HCT116 (cell line): ENCODE data around the gene SNRPA. TPM values are rescaled to one million over a fixed set of nuclear protein-coding genes. Genes with fewer than 3 reads are reported as not detected.

Experiments
- ATAC-seq: fragments of 200-7000 bp; cut with Tn5 transposase; 2 replicates; pipeline ENCODE4 v1.9.1; 2020; ENCODE audit warnings: mild to moderate bottlenecking, moderate library complexity
- BruUV-seq: library from RNA; stranded (reverse); fragments of 400-500 nt; replicated peaks from 2 replicates; lab custom pipeline; 2021; lab: Mats Ljungman, UMichigan
- CTCF ChIA-PET: fragments of 300-600 bp; sonication (Branson Sonifier 250); formaldehyde crosslinking; loops from one replicate; lab custom pipeline; 2021; ENCODE audit warnings: antibody characterized with exemption; lab: Charles Lee
- POLR2A ChIA-PET: fragments of 300-600, 350-600 bp; sonication (Branson Sonifier 250); formaldehyde crosslinking; loops from one replicate; lab custom pipeline; 2021; ENCODE audit warnings: antibody characterized with exemption; lab: Charles Lee
- RAD21 ChIA-PET, 2 experiments: fragments of 300-600 bp; sonication (Branson Sonifier 250); formaldehyde crosslinking; loops; one replicate each; lab custom pipeline; 2023; ENCODE audit warnings: low total read pairs in 2 of 2; ENCODE audit not compliant: uncharacterized antibody in 2 of 2, unreplicated experiment in 2 of 2, low non-redundant PET in 1 of 2; lab: Charles Lee
- DNase-seq: peaks from one replicate; pipeline ENCODE4 v3.0.0-alpha.2; 2010; ENCODE audit warnings: low read depth, low spot score
- H2AFZ ChIP-seq: fragments of 200-600 bp; shearing (Covaris generic), sonication (generic); 2 replicates; pipeline ENCODE4 v1.6.1; 2017; ENCODE audit warnings: low read depth, mixed run types, mixed read lengths, antibody characterized with exemption, low read length; ENCODE audit not compliant: poor library complexity, severe bottlenecking
- H3K27ac ChIP-seq: 2 replicates; pipeline ENCODE4 v1.5.1; 2012; ENCODE audit warnings: low read depth, low read length
- H3K27me3 ChIP-seq: fragments of 200-600 bp; sonication (generic); 2 replicates; pipeline ENCODE4 v1.6.1; 2016; ENCODE audit warnings: mixed run types, low read length, mixed read lengths; ENCODE audit not compliant: insufficient read depth
- H3K36me3 ChIP-seq, 2 experiments: fragments of 200-500 bp in 1 of 2; fragments of 200-600 bp in 1 of 2; sonication (Bioruptor generic) in 1 of 2; sonication (generic) in 1 of 2; 2 replicates each; pipeline versions ENCODE4 v1.5.1 to v1.6.1; 2014 to 2016; ENCODE audit warnings: low read length in 2 of 2, inconsistent platforms in 1 of 2, mixed read lengths in 1 of 2, mixed run types in 1 of 2; ENCODE audit not compliant: insufficient read depth in 2 of 2, control insufficient read depth in 1 of 2
- H3K4me1 ChIP-seq, 2 experiments: fragments of 200-600 bp in 1 of 2; sonication (generic) in 1 of 2; 2 replicates each; pipeline versions ENCODE4 v1.5.1 to v1.6.1; 2012 to 2017; ENCODE audit warnings: low read length in 2 of 2, inconsistent platforms in 1 of 2, mild to moderate bottlenecking in 1 of 2, mixed read lengths in 1 of 2, mixed run types in 1 of 2, moderate library complexity in 1 of 2; ENCODE audit not compliant: insufficient read depth in 2 of 2, control insufficient read depth in 1 of 2
- H3K4me2 ChIP-seq: fragments of 200-600 bp; sonication (generic); 2 replicates; pipeline ENCODE4 v1.6.1; 2017; ENCODE audit warnings: mixed run types, low read length, mixed read lengths
- H3K4me3 ChIP-seq, 2 experiments: fragments of 200-600 bp in 1 of 2; sonication (generic) in 1 of 2; replicated peaks in 1 of 2; 2 replicates each; pipeline ENCODE4 v1.5.1; 2011 to 2016; ENCODE audit warnings: low read length in 2 of 2, control low read depth in 1 of 2, low read depth in 1 of 2, mild to moderate bottlenecking in 1 of 2, mixed read lengths in 1 of 2, mixed run types in 1 of 2
- H3K79me2 ChIP-seq: fragments of 200-600 bp; sonication (generic); 2 replicates; pipeline ENCODE4 v1.6.1; 2017; ENCODE audit warnings: mild to moderate bottlenecking, mixed run types, low read length, moderate library complexity, mixed read lengths; ENCODE audit not compliant: insufficient read depth
- H3K9ac ChIP-seq: fragments of 200-600 bp; sonication (generic); 2 replicates; pipeline ENCODE4 v1.6.1; 2016; ENCODE audit warnings: low read length, mixed read lengths
- H3K9me2 ChIP-seq: fragments of 200-600 bp; sonication (generic), shearing (Covaris generic); 2 replicates; pipeline ENCODE4 v1.6.1; 2017; ENCODE audit warnings: mixed run types, mild to moderate bottlenecking, moderate library complexity; ENCODE audit not compliant: insufficient read depth
- H3K9me3 ChIP-seq, 2 experiments: fragments of 200-500 bp in 1 of 2; fragments of 200-600 bp in 1 of 2; sonication (Bioruptor generic) in 1 of 2; sonication (generic) in 1 of 2; 2 replicates each; pipeline ENCODE4 v1.6.1; 2014 to 2017; ENCODE audit warnings: low read length in 2 of 2, mixed read lengths in 2 of 2, inconsistent platforms in 1 of 2, low read depth in 1 of 2, mild to moderate bottlenecking in 1 of 2, mixed run types in 1 of 2, moderate library complexity in 1 of 2; ENCODE audit not compliant: control insufficient read depth in 1 of 2, insufficient read depth in 1 of 2
- H4K20me1 ChIP-seq: fragments of 200-600 bp; sonication (generic), shearing (Covaris generic); 2 replicates; pipeline ENCODE4 v1.6.1; 2017; ENCODE audit warnings: mixed run types, mild to moderate bottlenecking, moderate library complexity; ENCODE audit not compliant: insufficient read depth
- CBX3 ChIP-seq: IDR thresholded peaks from 2 replicates; pipeline ENCODE4 v1.6.1; 2012; ENCODE audit warnings: low read depth
- CEBPB ChIP-seq: IDR thresholded peaks from 2 replicates; pipeline ENCODE4 v1.6.1; 2012; ENCODE audit warnings: low read depth
- CTCF ChIP-seq, 3 experiments: fragments of 200-600 bp in 1 of 3; sonication (generic) in 1 of 3; IDR thresholded peaks in 2 of 3; conservative IDR thresholded peaks in 1 of 3; 2 replicates each; pipeline ENCODE4 v1.5.1; 2012 to 2017; ENCODE audit warnings: low read depth in 2 of 3, low read length in 2 of 3, antibody characterized with exemption in 1 of 3, borderline replicate concordance in 1 of 3, control low read depth in 1 of 3, mild to moderate bottlenecking in 1 of 3, mixed read lengths in 1 of 3, mixed run types in 1 of 3, moderate library complexity in 1 of 3; ENCODE audit not compliant: insufficient read depth in 1 of 3
- EGR1 ChIP-seq: IDR thresholded peaks from 2 replicates; pipeline ENCODE4 v1.6.1; 2012; ENCODE audit warnings: low read depth
- ELF1 ChIP-seq: IDR thresholded peaks from 2 replicates; pipeline ENCODE4 v1.6.1; 2012; ENCODE audit warnings: low read depth, borderline replicate concordance
- EZH2 ChIP-seq: fragments of 200-600 bp; sonication (generic); IDR thresholded peaks from 2 replicates; pipeline ENCODE4 v1.6.1; 2017; ENCODE audit warnings: antibody characterized with exemption, mixed run types
- EZH2phosphoT487 ChIP-seq: fragments of 200-600 bp; IDR thresholded peaks from 2 replicates; pipeline ENCODE4 v1.6.1; 2018; ENCODE audit warnings: antibody characterized with exemption, borderline replicate concordance
- MAX ChIP-seq: IDR thresholded peaks from 2 replicates; pipeline ENCODE4 v1.6.1; 2012
- POLR2A ChIP-seq: IDR thresholded peaks from 2 replicates; pipeline ENCODE4 v1.7.0; 2011; ENCODE audit warnings: borderline replicate concordance; ENCODE audit not compliant: insufficient read depth, insufficient read length; ENCODE audit errors: extremely low read depth
- POLR2AphosphoS5 ChIP-seq: IDR thresholded peaks from 2 replicates; pipeline ENCODE4 v1.6.1; 2011; ENCODE audit warnings: mild to moderate bottlenecking, low read depth, low read length, moderate library complexity
- SIN3A ChIP-seq: IDR thresholded peaks from 2 replicates; pipeline ENCODE4 v1.6.1; 2012; ENCODE audit warnings: low read depth
- SP1 ChIP-seq: IDR thresholded peaks from 2 replicates; pipeline ENCODE4 v1.6.1; 2012; ENCODE audit warnings: low read depth
- SRF ChIP-seq: IDR thresholded peaks from 2 replicates; pipeline ENCODE4 v1.6.1; 2012; ENCODE audit warnings: low read depth
- ZBTB33 ChIP-seq: IDR thresholded peaks from 2 replicates; pipeline ENCODE4 v1.6.1; 2011; ENCODE audit warnings: mild to moderate bottlenecking, low read length, moderate library complexity; ENCODE audit not compliant: insufficient replicate concordance; ENCODE audit errors: extremely low read depth
- ZFX ChIP-seq: fragments of 450-650 bp; IDR thresholded peaks from 2 replicates; pipeline ENCODE4 v1.6.1; 2017
- ZNF274 ChIP-seq: fragments of 200-500 bp; sonication (Bioruptor generic); IDR thresholded peaks from 2 replicates; pipeline ENCODE4 v1.6.1; 2014; ENCODE audit warnings: mild to moderate bottlenecking, low read depth, low read length, inconsistent platforms
- intact Hi-C: fragments of 100-400 bp; cut with micrococcal nuclease; formaldehyde crosslinking; loops from 2 replicates; pipeline ENCODE4 v1.10.0; 2022
- total RNA-seq: library from RNA; stranded (reverse); gene quantifications from one replicate; pipeline ENCODE4 v1.2.1, GENCODE V29; 2021; ENCODE audit not compliant: unreplicated experiment
- TF ChIP-seq, protein P1 (sequence below): IDR thresholded peaks from 2 replicates; pipeline ENCODE4 v1.6.1; 2012

SNRPA gene
- total RNA-seq, 1 experiment from 2014 or later, result 170 TPM

DNA sequence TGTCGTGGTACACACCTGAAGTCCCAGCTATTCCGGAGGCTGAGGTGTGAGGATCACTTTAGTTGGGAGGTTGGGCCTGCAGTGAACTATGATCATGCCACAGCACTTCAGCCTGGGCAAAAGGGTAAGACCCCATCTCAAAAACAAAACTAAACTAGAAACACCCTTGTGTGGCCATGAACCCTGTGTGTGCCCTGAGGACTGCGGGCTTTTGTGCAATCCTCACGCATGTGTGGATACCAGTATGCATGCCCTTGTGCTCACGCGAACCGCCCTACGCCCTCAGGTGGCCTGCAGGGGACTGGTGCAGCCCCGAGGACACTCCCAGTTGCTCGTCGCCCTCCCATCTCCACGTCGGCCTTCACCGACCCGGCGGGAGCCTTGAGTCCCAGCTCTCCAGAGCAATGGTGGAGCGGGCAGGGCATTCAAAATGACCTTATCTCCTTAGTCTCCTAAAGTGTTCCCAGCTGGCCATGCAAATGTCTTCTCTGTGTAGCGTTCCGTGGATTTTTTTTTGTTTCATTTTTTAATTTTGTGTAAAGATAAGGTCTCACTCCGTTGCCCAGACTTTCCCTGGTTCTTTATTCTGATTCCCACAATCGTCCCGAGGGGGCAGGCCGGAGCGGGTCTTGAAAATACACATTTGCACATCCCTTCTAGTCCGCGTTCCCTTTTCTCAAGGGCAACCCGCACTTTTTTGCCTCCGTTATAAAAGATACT is 47.1 kb downstream of the SNRPA start:
- Histone ChIP-seq H3K9me3 (no peaks in the 10 kb centered on the region), H3K36me3 (peaks cover 7 to 23% of the 10 kb centered on the region in 2 experiments; a peak in 3 of 4 replicates), H3K4me3 (peak overlapping the region; percentile 55 to 88), H3K9me2 (no peaks in the 10 kb centered on the region), H3K4me1 (peaks cover 9 to 39% of the 10 kb centered on the region in 2 experiments), H2AFZ (peak overlapping the region; percentile 49), H3K9ac (peak overlapping the region; percentile 70), H3K27ac (peak overlapping the region; percentile 87), H3K27me3 (no peaks in the 10 kb centered on the region), H3K79me2 (peaks cover 38% of the 10 kb centered on the region), H3K4me2 (peak overlapping the region; percentile 77), H4K20me1 (no peaks in the 10 kb centered on the region)
- ChIA-PET POLR2A (interaction anchor here (0.7 to 2.3 kb wide), 5 partner anchors 9 to 82 kb away, joined by 3 to 19 read pairs (median 5); partner anchors contain the start of genes ACTMAP, MIA and RAB4B), CTCF (interaction anchor here (0.7 to 1.8 kb wide), 9 partner anchors 9 to 346 kb away, joined by 3 to 17 read pairs (median 4); partner anchors contain the start of genes ACTMAP, RAB4B and SNRPA), RAD21 (no interaction called here)
- no peak for TF ChIP-seq SRF
- peak; percentile 14 to 47 (median 30); a peak in 3 of 6 replicates for TF ChIP-seq CTCF (IDR thresholded peaks at IDR 0.05 in 2 of 3, conservative IDR thresholded peaks at IDR 0.05 in 1 of 3; ENCODE audit: borderline replicate concordance in 1 of 3, insufficient read depth in 1 of 3, low read depth in 2 of 3, low read length in 2 of 3)
- no peak for TF ChIP-seq EZH2
- no peak for TF ChIP-seq EGR1
- TF ChIP-seq CEBPB, result no peak
- TF ChIP-seq ZFX, result peak; percentile 50; the same call in 1 of the 2 replicates
- no peak for TF ChIP-seq ELF1
- TF ChIP-seq SP1, result no peak
- TF ChIP-seq CBX3, result no peak
- peak; percentile 73 for TF ChIP-seq MAX
- no peak for TF ChIP-seq ZNF274
- peak; percentile 17; the same call in 1 of the 2 replicates for TF ChIP-seq POLR2AphosphoS5
- TF ChIP-seq SIN3A, result no peak
- no peak for TF ChIP-seq EZH2phosphoT487
- TF ChIP-seq ZBTB33, result no peak
- TF ChIP-seq POLR2A, result no peak
- TF ChIP-seq, protein P1, sequence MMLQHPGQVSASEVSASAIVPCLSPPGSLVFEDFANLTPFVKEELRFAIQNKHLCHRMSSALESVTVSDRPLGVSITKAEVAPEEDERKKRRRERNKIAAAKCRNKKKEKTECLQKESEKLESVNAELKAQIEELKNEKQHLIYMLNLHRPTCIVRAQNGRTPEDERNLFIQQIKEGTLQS, result no peak
- TSS peak; percentile 82 for BruUV-seq
- intact Hi-C loops, result loop anchor here (1.0 to 5.0 kb wide), 3 partner anchors 20 to 81 kb away; partner anchors contain the start of genes ACTMAP, COQ8B, ITPKC and RAB4B
- peak; percentile 68 for ATAC-seq
- DNase-seq, result peak; percentile 64
